ENCODE data around the gene LCOR. TPM values are rescaled to one million over a fixed set of nuclear protein-coding genes. Genes with fewer than 3 reads are reported as not detected.

LCOR gene
- total and polyA plus RNA-seq, 2 of the 4 experiments (the other 2 are of a cell fraction), result 3.7 to 36.9 TPM

DNA sequence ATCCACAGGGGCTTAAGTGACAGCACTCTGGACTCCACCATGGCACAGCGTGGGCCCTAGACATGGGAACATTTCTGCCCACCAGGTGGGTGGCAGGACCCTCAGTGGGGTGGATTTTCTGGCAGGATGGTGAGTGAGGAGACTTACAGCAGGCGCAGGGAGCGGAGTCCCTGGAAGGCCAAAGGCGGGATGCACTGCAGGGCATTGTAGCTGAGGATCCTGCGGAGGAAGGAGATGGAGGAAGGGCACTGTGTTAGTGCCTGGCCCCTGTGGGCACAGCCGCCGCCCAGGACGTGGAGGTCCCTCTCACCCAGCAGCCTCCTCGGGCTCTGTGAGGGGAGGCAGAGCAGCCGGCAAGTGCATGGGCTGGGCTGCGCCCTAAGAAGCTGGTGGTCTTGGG is 199.4 kb downstream of the LCOR start:
- ChIA-PET CTCF (no interaction called here), POLR2A (ENCODE audit: unreplicated experiment) (no interaction called here)
- in situ Hi-C loops (cut with MboI; ENCODE audit: low sequenced_read_pairs) (no loop called here), intact Hi-C loops (cut with micrococcal nuclease) (loop anchor here (10.0 kb wide), 2 partner anchors 387 to 657 kb away; no protein-coding TSS in a partner anchor), dilution Hi-C loops (cut with HindIII; ENCODE audit: low sequenced_read_pairs, unreplicated experiment) (no loop called here)
- no peak overlapping the region for H3K23ac ChIP-seq (ENCODE audit: low read depth, low read length)
- peaks cover 6% of the 10 kb centered on the region; the same call in 1 of the 2 replicates for H3K9me3 ChIP-seq (ENCODE audit: control insufficient read depth, insufficient read depth, low read length)
- no peak overlapping the region for H4K91ac ChIP-seq (ENCODE audit: insufficient read depth, low read depth, low read length)
- H4K20me1 ChIP-seq (ENCODE audit: insufficient read depth, low read length), result no peaks in the 10 kb centered on the region
- no TSS peak for BruUV-seq (replicated peaks)
- no peak overlapping the region for H3K4ac ChIP-seq (ENCODE audit: low read depth, low read length)
- peak overlapping the region; percentile 9 for H2AK9ac ChIP-seq (replicated peaks; ENCODE audit: low read depth, low read length, poor library complexity)
- no peak overlapping the region for H2AK5ac ChIP-seq (ENCODE audit: low read depth, low read length)
- H4K5ac ChIP-seq (ENCODE audit: low read depth, low read length), result no peak overlapping the region
- no peak overlapping the region for H2AFZ ChIP-seq (replicated peaks; ENCODE audit: low read length, poor library complexity)
- H3K27me3 ChIP-seq (ENCODE audit: control insufficient read depth, insufficient read depth, low read length), result peaks cover 40% of the 10 kb centered on the region
- no peak overlapping the region for H3K27ac ChIP-seq (ENCODE audit: insufficient read depth, low read length)
- no CpG with 5 or more reads among the region's 11 CpGs for WGBS, 2 experiments (ENCODE audit: extremely low coverage in 2 of 2, insufficient read length in 1 of 2)
- DNase-seq, result no peak
- no peak overlapping the region for H2BK15ac ChIP-seq (ENCODE audit: low read depth, low read length)
- ATAC-seq (ENCODE audit: low read depth), result no peak
- no peak overlapping the region for H3K14ac ChIP-seq (replicated peaks; ENCODE audit: low read depth, low read length)
- H3K36me3 ChIP-seq (ENCODE audit: control insufficient read depth, insufficient read depth, low read length), result no peaks in the 10 kb centered on the region
- H3K56ac ChIP-seq (ENCODE audit: extremely low read depth, insufficient read depth, low read length), result no peak overlapping the region
- no peak overlapping the region for H2BK120ac ChIP-seq (ENCODE audit: low read depth, low read length)
- no peak overlapping the region for H3K4me2 ChIP-seq (ENCODE audit: low read depth, low read length)
- TF ChIP-seq FOS (IDR thresholded peaks at IDR 0.05; ENCODE audit: low read depth, low read length) (no peak), MAFK (IDR thresholded peaks at IDR 0.05; ENCODE audit: low read depth, low read length) (no peak), RCOR1 (IDR thresholded peaks at IDR 0.05; ENCODE audit: insufficient replicate concordance, low read length) (no peak), MXI1 (IDR thresholded peaks at IDR 0.05; ENCODE audit: borderline replicate concordance, low read depth, low read length) (no peak), BHLHE40 (IDR thresholded peaks at IDR 0.05; ENCODE audit: low read depth, low read length) (no peak)
- no peak overlapping the region for H4K8ac ChIP-seq (ENCODE audit: low read depth in 2 of 2, low read length in 2 of 2)
- no peak overlapping the region for H3K4me3 ChIP-seq (ENCODE audit: insufficient read depth, low read depth, low read length)
- no peaks in the 10 kb centered on the region; the same call in 1 of the 2 replicates for H3K4me1 ChIP-seq (ENCODE audit: control insufficient read depth, insufficient read depth, low read length)
- H2BK5ac ChIP-seq (ENCODE audit: low read depth, low read length, poor library complexity, severe bottlenecking), result no peak overlapping the region
- no peaks in the 10 kb centered on the region for H3K79me1 ChIP-seq (ENCODE audit: low read depth in 1 of 2, low read length in 2 of 2)
- H2BK20ac ChIP-seq (ENCODE audit: low read depth, low read length), result no peak overlapping the region
- no peak overlapping the region for H3K9ac ChIP-seq (ENCODE audit: low read depth, low read length)
- H3K18ac ChIP-seq (ENCODE audit: low read depth, low read length), result no peak overlapping the region
- H3K9me1 ChIP-seq (ENCODE audit: insufficient read depth, low read length), result no peaks in the 10 kb centered on the region

All from IMR-90 (cell line).